Measurements from ENCODE around the gene DLGAP1.

DNA sequence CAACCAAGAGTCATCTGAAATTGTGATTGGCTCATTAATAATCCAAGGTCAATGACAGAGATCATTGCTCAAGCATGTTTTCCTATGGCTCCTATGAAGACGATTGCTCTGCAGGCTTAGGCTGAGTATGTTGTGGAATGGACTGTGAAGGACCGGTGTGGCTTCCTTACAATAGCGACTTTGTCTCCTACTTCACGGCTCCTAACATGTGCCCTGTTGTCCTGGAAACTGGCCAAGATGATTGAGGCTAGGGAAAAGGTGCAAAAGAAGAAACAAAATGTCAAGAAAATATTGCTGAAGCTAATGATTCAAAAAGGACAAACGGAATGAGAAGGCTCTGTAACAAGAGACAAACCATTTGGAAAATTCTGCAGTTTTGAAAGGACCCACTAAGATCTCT is 24.3 kb downstream of the DLGAP1 start:
- TF ChIP-seq, protein P1, sequence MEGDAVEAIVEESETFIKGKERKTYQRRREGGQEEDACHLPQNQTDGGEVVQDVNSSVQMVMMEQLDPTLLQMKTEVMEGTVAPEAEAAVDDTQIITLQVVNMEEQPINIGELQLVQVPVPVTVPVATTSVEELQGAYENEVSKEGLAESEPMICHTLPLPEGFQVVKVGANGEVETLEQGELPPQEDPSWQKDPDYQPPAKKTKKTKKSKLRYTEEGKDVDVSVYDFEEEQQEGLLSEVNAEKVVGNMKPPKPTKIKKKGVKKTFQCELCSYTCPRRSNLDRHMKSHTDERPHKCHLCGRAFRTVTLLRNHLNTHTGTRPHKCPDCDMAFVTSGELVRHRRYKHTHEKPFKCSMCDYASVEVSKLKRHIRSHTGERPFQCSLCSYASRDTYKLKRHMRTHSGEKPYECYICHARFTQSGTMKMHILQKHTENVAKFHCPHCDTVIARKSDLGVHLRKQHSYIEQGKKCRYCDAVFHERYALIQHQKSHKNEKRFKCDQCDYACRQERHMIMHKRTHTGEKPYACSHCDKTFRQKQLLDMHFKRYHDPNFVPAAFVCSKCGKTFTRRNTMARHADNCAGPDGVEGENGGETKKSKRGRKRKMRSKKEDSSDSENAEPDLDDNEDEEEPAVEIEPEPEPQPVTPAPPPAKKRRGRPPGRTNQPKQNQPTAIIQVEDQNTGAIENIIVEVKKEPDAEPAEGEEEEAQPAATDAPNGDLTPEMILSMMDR (IDR thresholded peaks at IDR 0.05; ENCODE audit: insufficient read depth, low read length), result no peak
- TF ChIP-seq POLR2AphosphoS5 (IDR thresholded peaks at IDR 0.05; ENCODE audit: low read depth) (no peak), SPI1 (IDR thresholded peaks at IDR 0.05; ENCODE audit: borderline replicate concordance, low read depth) (no peak), GABPA (IDR thresholded peaks at IDR 0.05; ENCODE audit: low read depth) (no peak)

Data from HL-60 (cell line).